ENCODE measurements around the gene ZNFX1.
"Not testable (repeated sequence)": the region's sequence is repeated elsewhere in the genome, so short reads cannot be mapped to it uniquely, and the experiment has no call there.

ZNFX1 gene

GRCh38 chr20:49247169-49247723 lies 30.6 kb downstream of the ZNFX1 start:
- no peak for DNase-seq

- no peak for DNase-seq
Measured at GRCh38 chr20:49245921-49246740, 31.7 kb downstream of the ZNFX1 start.

DNA sequence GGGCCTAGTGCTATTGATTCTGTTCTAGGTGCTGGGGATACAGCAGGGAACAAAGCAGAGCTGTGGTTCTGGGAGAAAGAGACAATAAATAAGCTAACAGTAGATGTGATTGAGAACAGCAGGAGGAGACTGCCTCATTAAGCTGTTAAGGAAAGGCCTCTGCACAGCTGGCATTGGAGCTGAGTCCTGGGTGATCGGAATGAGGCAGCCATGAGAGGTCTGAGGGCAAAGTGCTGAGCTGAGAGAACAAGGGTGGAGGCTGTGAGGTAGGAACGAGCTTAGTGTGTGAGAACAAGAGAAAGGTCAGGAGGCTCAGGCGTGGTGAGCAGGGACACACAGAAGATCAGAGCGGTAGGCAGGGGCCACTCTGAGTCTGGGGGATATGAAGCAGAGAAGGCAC lies 40.3 kb downstream of the ZNFX1 start:
- DNase-seq = no peak

GRCh38 chr20:49236301-49236700 lies 41.6 kb downstream of the ZNFX1 start:
- no peak for DNase-seq

DNA sequence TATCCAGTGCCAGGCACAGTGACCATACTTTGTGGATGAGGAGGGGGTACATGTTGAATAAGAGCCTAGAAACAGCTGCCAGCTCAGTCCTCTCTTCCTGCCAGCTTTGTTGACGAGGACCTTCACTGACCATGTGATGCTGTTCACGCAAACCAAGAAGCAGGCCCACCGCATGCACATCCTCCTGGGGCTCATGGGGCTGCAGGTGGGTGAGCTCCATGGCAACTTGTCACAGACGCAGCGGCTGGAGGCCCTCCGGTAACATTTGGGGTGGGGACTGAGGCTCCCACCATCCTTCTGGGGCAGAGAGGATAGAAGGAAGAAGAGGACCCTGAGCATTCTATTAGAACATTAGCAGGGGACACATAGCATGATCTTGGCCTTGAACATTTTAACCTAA lies 43.0 kb downstream of the ZNFX1 start:
- no peak for DNase-seq

DNA sequence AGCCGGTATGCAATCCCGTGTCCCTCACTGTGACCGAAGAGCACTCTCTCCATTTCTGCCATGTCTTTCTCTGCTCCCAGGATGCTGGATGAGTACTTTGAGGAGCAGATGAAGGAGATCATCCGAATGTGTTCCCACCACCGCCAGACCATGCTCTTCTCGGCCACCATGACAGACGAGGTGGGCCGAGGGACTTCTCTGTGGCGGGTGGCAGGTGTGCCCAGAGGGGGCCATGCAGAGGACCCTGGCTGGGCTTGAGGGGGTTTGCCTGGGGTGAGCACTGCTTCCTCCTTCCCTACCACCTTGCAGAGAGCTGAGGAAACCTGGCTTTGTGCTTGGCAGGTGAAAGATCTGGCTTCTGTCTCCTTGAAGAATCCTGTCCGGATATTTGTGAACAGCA lies 44.6 kb downstream of the ZNFX1 start:
- no peak for DNase-seq

DNA sequence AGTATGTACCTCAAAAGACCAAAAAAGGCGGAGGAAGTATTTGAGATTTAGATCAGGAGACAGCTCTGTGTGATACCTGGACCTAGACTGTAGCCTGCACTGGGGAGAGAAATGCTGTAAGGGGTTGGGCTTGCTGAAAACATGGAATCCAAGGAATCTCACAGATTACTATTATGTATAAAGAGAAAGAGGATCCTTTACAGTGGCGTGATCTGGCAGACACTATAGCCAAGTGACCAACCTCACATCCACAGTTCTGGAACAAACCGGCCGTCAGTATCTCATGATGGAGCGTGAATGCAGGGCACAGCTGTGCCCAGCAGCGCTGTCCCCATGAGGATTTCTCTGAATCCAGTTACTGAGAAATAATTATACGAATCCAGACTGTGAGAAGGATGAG lies 46.4 kb downstream of the ZNFX1 start:
- DNase-seq = no peak

- no peak for DNase-seq
Measured at GRCh38 chr20:49230561-49231133, 47.2 kb downstream of the ZNFX1 start.

- no peak for DNase-seq
Measured at GRCh38 chr20:49230021-49230420, 47.8 kb downstream of the ZNFX1 start.

- DNase-seq = no peak
Measured at GRCh38 chr20:49229381-49229780, 48.5 kb downstream of the ZNFX1 start.

- no peak for DNase-seq
Measured at GRCh38 chr20:49228676-49229075, 49.2 kb downstream of the ZNFX1 start.

DNA sequence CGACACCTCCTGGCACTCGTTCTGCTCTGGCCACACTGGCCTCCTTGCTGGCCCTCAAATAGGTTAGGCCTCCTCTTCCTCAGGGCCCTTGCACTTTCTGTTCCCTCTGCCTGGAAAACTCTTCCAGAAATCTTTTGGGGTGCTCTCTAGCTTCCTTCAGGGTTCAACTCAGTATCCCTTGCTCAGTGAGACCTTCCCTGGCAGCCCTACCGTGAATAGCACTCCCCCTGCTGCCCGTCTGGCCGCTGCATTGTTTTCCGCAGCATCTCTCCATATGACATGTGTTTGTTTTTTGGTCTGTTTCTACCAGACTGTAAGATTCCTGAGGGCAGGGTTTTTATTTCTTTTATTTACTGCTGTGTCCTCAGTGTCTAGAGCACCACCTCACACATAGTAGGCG lies 52.0 kb downstream of the ZNFX1 start:
- DNase-seq = no peak

DNA sequence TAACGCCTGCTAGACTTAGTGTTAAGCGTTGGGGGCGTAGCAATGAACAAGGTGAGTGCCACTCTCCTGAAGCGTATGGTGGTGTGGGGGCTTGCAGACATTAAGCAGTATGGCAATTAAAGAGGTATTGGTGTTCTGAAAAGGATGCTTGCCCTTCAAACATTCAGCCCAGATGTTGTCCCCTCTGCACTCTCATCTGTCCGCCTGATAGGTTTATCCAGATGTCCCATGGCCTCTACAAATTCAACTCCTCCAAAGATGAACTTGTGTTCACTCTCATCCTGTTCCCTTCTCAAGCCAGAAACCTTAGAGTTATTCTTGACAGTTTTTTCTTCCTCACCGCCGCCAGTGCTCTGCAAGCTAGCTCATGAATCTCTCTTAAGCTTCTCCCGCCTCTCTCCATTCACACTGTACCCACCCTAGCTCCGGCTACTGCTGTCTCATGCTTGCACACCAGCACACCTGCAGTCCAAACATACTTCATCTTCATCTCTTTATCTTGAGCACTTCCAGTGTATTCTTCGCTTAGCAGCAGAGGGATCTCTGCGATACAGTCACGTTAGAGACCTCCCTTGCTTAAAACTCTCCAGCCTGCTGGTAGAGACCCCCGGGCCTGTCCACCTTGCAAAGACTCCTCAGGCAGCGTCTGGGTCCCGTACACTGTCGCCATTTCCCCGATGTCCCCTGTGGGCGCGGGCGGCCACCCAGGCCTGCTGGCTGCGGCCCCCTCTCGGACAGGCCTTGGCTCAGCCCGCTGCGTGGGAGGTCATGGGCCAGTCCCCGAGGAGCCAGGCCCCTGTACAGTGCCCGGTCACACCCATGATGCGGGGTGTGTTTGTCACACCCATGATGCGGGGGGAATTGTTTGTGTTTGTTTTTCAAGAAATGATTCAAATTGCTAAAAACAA lies 57.7 kb downstream of the ZNFX1 start:
- DNase-seq = no peak

DNA sequence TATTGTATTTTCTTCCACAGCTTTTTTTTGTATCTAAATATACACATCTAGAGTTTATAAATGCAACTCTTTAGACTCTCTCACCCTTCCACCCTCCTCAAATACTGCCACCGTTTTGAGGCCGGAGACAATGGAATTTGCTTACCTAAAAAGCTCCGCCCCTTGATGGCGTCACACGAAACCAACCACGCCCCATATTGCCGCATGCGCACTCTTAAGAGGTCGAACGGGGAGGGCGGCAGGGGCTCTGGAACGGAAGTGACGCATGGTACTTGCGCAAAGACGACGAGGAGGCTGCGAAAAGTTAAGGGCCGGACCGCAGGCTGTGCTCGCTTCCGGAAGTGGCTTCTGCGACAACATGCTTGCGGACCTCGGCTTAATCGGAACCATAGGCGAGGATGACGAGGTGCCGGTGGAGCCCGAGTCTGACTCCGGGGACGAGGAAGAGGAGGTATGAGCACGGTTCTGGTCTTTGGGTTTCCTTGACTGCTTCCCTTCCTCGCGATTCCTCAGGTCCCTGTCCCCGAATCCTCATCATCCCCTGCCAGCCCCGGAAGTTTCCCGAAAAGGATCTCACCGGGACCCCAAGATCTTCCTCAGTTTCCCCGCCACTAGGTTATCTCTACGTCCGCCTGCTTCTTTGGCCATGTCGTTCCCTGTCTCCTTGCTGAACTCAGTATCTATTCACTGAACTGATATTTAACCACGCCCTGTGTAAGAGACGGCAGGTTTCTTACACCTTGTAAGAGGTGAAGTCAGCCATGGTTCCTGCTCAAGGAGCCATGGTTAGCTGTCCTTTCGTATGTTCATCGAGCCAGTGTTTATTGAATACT lies 58.5 kb downstream of the ZNFX1 start, which contains the start of gene DDX27:
TSS of gene DDX27 (plus strand) at position 326 of the 833 bp plus-strand sequence. CDS start at position 359, 33 bp downstream.
- DNase-seq = peak; percentile 80 to 95 (median 92)

DNA sequence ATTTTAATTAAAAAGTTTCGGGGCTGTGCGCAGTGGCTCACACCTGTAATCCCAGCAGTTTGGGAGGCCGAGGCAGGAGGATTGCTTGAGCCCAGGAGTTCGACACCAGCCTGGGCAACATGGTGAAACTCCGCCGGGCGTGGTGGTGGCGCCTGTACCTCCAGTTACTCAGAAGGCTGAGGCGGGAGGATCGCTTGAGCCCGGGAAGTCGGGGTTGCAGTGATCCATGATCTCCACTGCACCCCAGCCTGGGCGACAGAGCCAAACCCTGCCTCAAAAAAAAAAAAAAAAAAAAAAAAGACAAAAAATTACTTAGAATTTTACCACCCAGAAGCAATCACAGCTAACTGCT lies 59.1 kb downstream of the ZNFX1 start:
- DNase-seq = not testable (repeated sequence)

- peak; percentile 87 to 99 (median 92) for DNase-seq
Measured at GRCh38 chr20:49216991-49217578, 60.8 kb downstream of the ZNFX1 start.

DNA sequence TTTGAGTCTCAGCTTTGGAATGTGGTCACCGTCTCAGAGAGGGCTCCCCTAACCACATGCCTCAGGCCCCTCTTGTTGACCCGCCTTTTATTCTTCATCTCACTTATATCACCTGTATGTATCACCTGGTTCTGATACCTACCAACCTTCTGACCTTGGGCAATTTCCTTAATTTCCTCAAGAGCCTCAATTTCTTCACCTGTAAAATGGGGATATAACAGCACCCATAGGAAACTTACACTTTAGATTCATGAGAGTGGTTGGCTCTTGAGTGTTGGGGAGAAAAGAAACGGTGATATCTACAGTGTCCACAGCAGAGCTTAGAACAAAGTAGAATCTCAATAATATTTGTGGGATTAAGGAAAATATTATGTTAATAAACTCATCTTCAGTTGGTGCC lies 62.6 kb downstream of the ZNFX1 start:
- DNase-seq = no peak

GRCh38 chr20:49214571-49214970 lies 63.3 kb downstream of the ZNFX1 start:
- no peak for DNase-seq

DNA sequence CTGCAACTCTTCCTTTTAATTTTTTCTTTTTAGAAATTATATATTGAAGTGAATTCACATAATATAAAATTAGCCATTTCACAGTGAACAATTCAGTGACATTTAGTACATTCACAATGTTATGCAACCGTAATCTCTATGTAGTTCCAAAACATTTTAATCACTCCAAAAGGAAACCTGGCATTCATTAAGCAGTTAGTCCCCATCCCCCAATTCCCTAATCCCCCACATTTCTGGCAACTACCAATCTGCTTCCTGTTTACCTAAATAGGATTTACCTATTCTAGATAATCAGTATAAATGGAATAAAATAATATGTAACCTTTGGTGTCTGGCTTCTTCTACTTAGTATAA lies 67.1 kb downstream of the ZNFX1 start:
- DNase-seq = no peak

DNA sequence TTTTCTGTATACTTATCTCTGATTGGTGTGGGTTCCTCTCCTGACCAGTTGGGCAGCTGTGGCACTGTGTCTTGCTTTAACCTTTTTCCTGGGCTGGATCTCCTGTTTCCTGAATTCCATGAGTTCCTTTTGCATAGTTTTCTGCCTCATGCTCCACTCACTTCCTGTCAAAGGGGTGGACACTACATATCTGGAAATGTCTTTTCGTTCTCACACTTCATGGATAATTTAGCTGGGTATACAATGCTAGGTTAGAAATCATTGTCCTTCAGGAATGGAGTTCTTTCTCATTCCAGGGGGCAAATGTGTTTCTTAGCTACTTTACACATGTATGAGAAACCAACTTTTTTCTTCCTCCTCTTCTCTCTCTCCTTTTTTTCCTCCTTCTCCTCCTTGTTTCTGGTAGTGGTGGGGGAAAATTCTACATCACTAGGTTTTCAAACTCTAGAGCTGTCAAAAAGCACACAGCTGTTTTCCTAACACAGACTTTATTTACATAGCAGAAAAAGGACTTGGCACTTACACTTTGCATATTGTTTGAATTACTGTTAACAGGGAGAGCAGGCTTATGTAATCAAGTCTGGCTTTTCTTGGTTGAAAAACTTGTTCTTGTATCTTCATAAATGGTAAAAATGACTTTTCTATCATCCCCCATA lies 67.6 kb downstream of the ZNFX1 start:
- DNase-seq = no peak

DNA sequence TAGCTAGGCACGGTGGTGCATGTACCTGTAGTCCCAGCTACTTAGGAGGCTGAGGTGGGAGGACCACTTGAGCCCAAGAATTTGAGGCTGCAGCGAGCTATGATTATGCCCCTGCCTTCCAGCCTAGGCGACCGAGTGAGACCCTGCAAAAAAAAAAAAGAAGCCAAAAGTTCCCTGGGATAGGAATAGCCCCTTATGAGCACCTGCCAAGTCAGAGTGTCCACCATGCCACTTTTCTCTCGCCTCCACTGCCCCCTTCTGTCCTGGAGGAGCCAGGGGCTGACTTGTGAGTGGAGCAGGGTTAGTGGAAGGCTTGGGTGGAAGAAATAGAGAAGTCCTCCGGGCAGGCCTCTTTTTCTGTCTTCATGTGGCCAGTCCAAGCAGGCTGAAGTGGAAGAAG lies 70.8 kb downstream of the ZNFX1 start:
- no peak for DNase-seq

GRCh38 chr20:49203746-49204145 lies 74.1 kb downstream of the ZNFX1 start:
- DNase-seq = no peak

Data from activated naive CD4-positive, alpha-beta T cell (primary cell).